Activated naive CD8-positive, alpha-beta T cell treated with anti-CD3 and anti-CD28 coated beads, Interleukin-2, amount 10 ng/mL, durations not matched to agents 7 days and 5 days (primary cell): Measurements from ENCODE around the gene ADRB2. TPM values are rescaled to one million over a fixed set of nuclear protein-coding genes. Genes with fewer than 3 reads are reported as not detected.
"Not testable (repeated sequence)": the region's sequence is repeated elsewhere in the genome, so short reads cannot be mapped to it uniquely, and the experiment has no call there.

Experiments
- ATAC-seq: fragments of 150-1000 bp; cut with Tn5 transposase; one replicate; pipeline ENCODE4 v1.10.0; 2021; ENCODE audit warnings: low read depth, moderate library complexity
- POLR2A ChIA-PET: fragments of 350-600 bp; sonication (Branson Sonifier 250); formaldehyde crosslinking; loops from one replicate; lab custom pipeline; 2021; ENCODE audit warnings: antibody characterized with exemption; lab: Charles Lee
- DNase-seq: peaks from one replicate; pipeline ENCODE4 v3.0.0; 2021
- H3K27ac Mint-ChIP-seq: one replicate; pipeline ENCODE4 v1.8.0; 2022; ENCODE audit warnings: mild to moderate bottlenecking, mixed read lengths
- H3K27me3 Mint-ChIP-seq: one replicate; pipeline ENCODE4 v1.8.0; 2022; ENCODE audit warnings: mild to moderate bottlenecking, moderate library complexity, mixed read lengths
- H3K36me3 Mint-ChIP-seq: one replicate; pipeline ENCODE4 v1.8.0; 2021; ENCODE audit warnings: mild to moderate bottlenecking, mixed read lengths
- H3K4me1 Mint-ChIP-seq: one replicate; pipeline ENCODE4 v1.8.0; 2021; ENCODE audit warnings: mixed read lengths
- H3K4me3 Mint-ChIP-seq: one replicate; pipeline ENCODE4 v1.8.0; 2022; ENCODE audit warnings: mild to moderate bottlenecking, moderate library complexity, mixed read lengths
- H3K9me3 Mint-ChIP-seq: one replicate; pipeline ENCODE4 v1.8.0; 2021; ENCODE audit warnings: mixed read lengths
- total RNA-seq, 2 experiments: library from RNA; stranded (reverse); gene quantifications; one replicate each; pipeline ENCODE4 v1.2.3, GENCODE V29; 2021

ADRB2 gene
- total RNA-seq, 2 experiments from 2014 or later, result 5.3 to 6.3 TPM

- Mint-ChIP-seq H3K27ac (no peak overlapping the region), H3K4me1 (no peaks in the 10 kb centered on the region), H3K27me3 (peaks cover 20% of the 10 kb centered on the region), H3K4me3 (no peak overlapping the region), H3K36me3 (no peaks in the 10 kb centered on the region), H3K9me3 (no peaks in the 10 kb centered on the region)
- ATAC-seq (no peak), DNase-seq (no peak)
- POLR2A ChIA-PET, result no interaction called here
Observed at GRCh38 chr5:148875205-148875875, 48.9 kb downstream of the ADRB2 start.

GRCh38 chr5:148877436-148877835 lies 51.0 kb downstream of the ADRB2 start:
- H3K27ac Mint-ChIP-seq, H3K4me1 Mint-ChIP-seq, H3K4me3 Mint-ChIP-seq, DNase-seq, POLR2A ChIA-PET, H3K9me3 Mint-ChIP-seq, ATAC-seq, H3K36me3 Mint-ChIP-seq: not testable (repeated sequence)
- peaks cover 17% of the 10 kb centered on the region for H3K27me3 Mint-ChIP-seq

Other genes starting within 250 kb of the ADRB2 start
- gene HTR4, start 172.1 kb upstream of the ADRB2 start, total RNA-seq, result not detected
- gene SH3TC2, start 236.5 kb downstream of the ADRB2 start, total RNA-seq, result not detected